ENCODE data around the gene SPRR5.

Gene SPRR5

GRCh38 chr1:152983743-152984142 is 36.7 kb downstream of the SPRR5 start, which contains the start of gene SPRR1A:
Gene SPRR1A (plus strand): TSS chr1:152984081. CDS start chr1:152985231, 1,150 bp downstream.
- DNase-seq (ENCODE audit: low read depth), result no peak
- Histone ChIP-seq H3K9ac (ENCODE audit: low read length) (no peak within 1 kb of the TSS), H3K4me3 (ENCODE audit: low read length) (no peak within 1 kb of the TSS), H3K9me3 (ENCODE audit: control insufficient read depth, low read length) (no peaks in the 10 kb centered on the region), H3K4me1 (ENCODE audit: control insufficient read depth, insufficient read depth, low read length) (no peaks in the 10 kb centered on the region), H3K36me3 (ENCODE audit: control insufficient read depth, insufficient read depth, low read length, severe bottlenecking) (no peaks in the 10 kb centered on the region), H3K27me3 (replicated peaks; ENCODE audit: control insufficient read depth, insufficient read depth, low read length) (peaks cover 12% of the 10 kb centered on the region)

DNA sequence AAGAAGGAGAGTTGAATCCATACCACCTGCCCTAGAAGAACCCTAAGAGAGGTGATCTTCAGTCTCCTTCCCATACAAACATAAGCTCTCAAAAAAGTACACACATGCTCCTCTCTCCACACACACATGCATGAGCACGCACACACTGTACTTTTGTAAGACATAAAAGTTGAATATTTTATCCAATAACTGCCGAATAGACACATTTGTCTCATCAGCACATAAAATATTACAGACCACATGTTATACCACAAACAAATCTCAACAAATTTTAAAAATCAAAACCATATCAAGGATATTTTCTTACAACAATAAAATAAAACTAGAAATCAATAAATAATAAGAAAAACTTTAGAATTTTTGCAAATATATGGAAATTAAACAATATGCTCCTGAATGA is 39.6 kb downstream of the SPRR5 start:
- no peak for DNase-seq (ENCODE audit: low read depth)
- H3K4me1 ChIP-seq (ENCODE audit: control insufficient read depth, insufficient read depth, low read length), result no peaks in the 10 kb centered on the region
- no peaks in the 10 kb centered on the region for H3K36me3 ChIP-seq (ENCODE audit: control insufficient read depth, insufficient read depth, low read length, severe bottlenecking)
- no peaks in the 10 kb centered on the region for H3K9me3 ChIP-seq (ENCODE audit: control insufficient read depth, low read length)
- no peak overlapping the region for H3K4me3 ChIP-seq (ENCODE audit: low read length)
- H3K27me3 ChIP-seq (replicated peaks; ENCODE audit: control insufficient read depth, insufficient read depth, low read length), result peaks cover 3% of the 10 kb centered on the region
- H3K9ac ChIP-seq (ENCODE audit: low read length), result no peak overlapping the region

DNA sequence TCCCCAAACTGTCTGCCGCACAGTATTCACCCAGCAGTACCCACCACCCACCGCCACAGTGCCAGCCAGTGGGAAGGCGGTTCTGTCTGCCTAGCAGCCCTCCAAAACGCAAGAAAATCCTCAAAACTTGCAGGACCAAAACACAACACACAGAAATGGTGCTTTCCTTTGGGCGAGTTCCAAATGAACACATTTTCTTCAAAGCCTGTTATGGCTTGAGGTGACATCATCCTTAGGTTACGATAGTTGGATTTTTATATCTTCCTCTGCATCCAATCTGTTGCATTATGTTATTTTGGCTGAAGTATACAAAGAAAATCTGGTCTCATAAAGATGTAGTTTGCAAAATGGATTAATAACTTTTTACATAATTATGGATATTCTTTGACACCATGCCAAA is 46.2 kb downstream of the SPRR5 start:
- DNase-seq (ENCODE audit: low read depth), result no peak
- Histone ChIP-seq H3K4me3 (ENCODE audit: low read length) (no peak overlapping the region), H3K4me1 (ENCODE audit: control insufficient read depth, insufficient read depth, low read length) (no peaks in the 10 kb centered on the region), H3K27me3 (replicated peaks; ENCODE audit: control insufficient read depth, insufficient read depth, low read length) (peaks cover 4% of the 10 kb centered on the region), H3K9me3 (ENCODE audit: control insufficient read depth, low read length) (no peaks in the 10 kb centered on the region), H3K36me3 (ENCODE audit: control insufficient read depth, insufficient read depth, low read length, severe bottlenecking) (no peaks in the 10 kb centered on the region), H3K9ac (ENCODE audit: low read length) (no peak overlapping the region)

GRCh38 chr1:152995842-152996241 is 48.8 kb downstream of the SPRR5 start:
- Histone ChIP-seq H3K4me3 (ENCODE audit: low read length) (no peak overlapping the region), H3K27me3 (replicated peaks; ENCODE audit: control insufficient read depth, insufficient read depth, low read length) (peaks cover 8% of the 10 kb centered on the region), H3K4me1 (ENCODE audit: control insufficient read depth, insufficient read depth, low read length) (no peaks in the 10 kb centered on the region), H3K36me3 (ENCODE audit: control insufficient read depth, insufficient read depth, low read length, severe bottlenecking) (no peaks in the 10 kb centered on the region), H3K9ac (ENCODE audit: low read length) (no peak overlapping the region), H3K9me3 (ENCODE audit: control insufficient read depth, low read length) (no peaks in the 10 kb centered on the region)
- no peak for DNase-seq (ENCODE audit: low read depth)

GRCh38 chr1:152996633-152997400 is 49.8 kb downstream of the SPRR5 start:
- no peak for DNase-seq (ENCODE audit: low read depth)
- H3K36me3 ChIP-seq (ENCODE audit: control insufficient read depth, insufficient read depth, low read length, severe bottlenecking), result no peaks in the 10 kb centered on the region
- H3K9ac ChIP-seq (ENCODE audit: low read length), result no peak overlapping the region
- no peaks in the 10 kb centered on the region for H3K9me3 ChIP-seq (ENCODE audit: control insufficient read depth, low read length)
- peaks cover 8% of the 10 kb centered on the region for H3K27me3 ChIP-seq (replicated peaks; ENCODE audit: control insufficient read depth, insufficient read depth, low read length)
- H3K4me1 ChIP-seq (ENCODE audit: control insufficient read depth, insufficient read depth, low read length), result no peaks in the 10 kb centered on the region
- no peak overlapping the region for H3K4me3 ChIP-seq (ENCODE audit: low read length)

- DNase-seq (ENCODE audit: low read depth), result no peak
- Histone ChIP-seq H3K27me3 (replicated peaks; ENCODE audit: control insufficient read depth, insufficient read depth, low read length) (peaks cover 8% of the 10 kb centered on the region), H3K4me3 (ENCODE audit: low read length) (no peak overlapping the region), H3K36me3 (ENCODE audit: control insufficient read depth, insufficient read depth, low read length, severe bottlenecking) (no peaks in the 10 kb centered on the region), H3K9me3 (ENCODE audit: control insufficient read depth, low read length) (no peaks in the 10 kb centered on the region), H3K9ac (ENCODE audit: low read length) (no peak overlapping the region), H3K4me1 (ENCODE audit: control insufficient read depth, insufficient read depth, low read length) (no peaks in the 10 kb centered on the region)
These were observed 50.9 kb downstream of the SPRR5 start for GRCh38 chr1:152997901-152998300.

GRCh38 chr1:152998476-152998875 is 51.5 kb downstream of the SPRR5 start:
- Histone ChIP-seq H3K4me3 (ENCODE audit: low read length) (no peak overlapping the region), H3K36me3 (ENCODE audit: control insufficient read depth, insufficient read depth, low read length, severe bottlenecking) (no peaks in the 10 kb centered on the region), H3K9ac (ENCODE audit: low read length) (no peak overlapping the region), H3K9me3 (ENCODE audit: control insufficient read depth, low read length) (no peaks in the 10 kb centered on the region), H3K4me1 (ENCODE audit: control insufficient read depth, insufficient read depth, low read length) (no peaks in the 10 kb centered on the region), H3K27me3 (replicated peaks; ENCODE audit: control insufficient read depth, insufficient read depth, low read length) (peaks cover 8% of the 10 kb centered on the region)
- no peak for DNase-seq (ENCODE audit: low read depth)
